Measurements from ENCODE around the gene BMS1. TPM values are rescaled to one million over a fixed set of nuclear protein-coding genes. Genes with fewer than 3 reads are reported as not detected.

BMS1 gene
- total and polyA plus RNA-seq, 2 of the 8 experiments (the other 6 are each of a cell fraction or from before 2014, with no cell fraction given): 3.7 to 34.6 TPM

- no peak for TF ChIP-seq CHD7 (IDR thresholded peaks at IDR 0.05; ENCODE audit: insufficient replicate concordance, low read length)
- TF ChIP-seq POLR2AphosphoS5 (IDR thresholded peaks at IDR 0.05; ENCODE audit: low read depth, low read length): no peak
- no peak for TF ChIP-seq RNF2 (IDR thresholded peaks at IDR 0.05; ENCODE audit: borderline replicate concordance, low read depth, low read length, missing control alignments, poor library complexity, severe bottlenecking)
Observed at GRCh38 chr10:42859256-42859655, 76.7 kb downstream of the BMS1 start (continued).
